Epithelial cell of proximal tubule (primary cell): ENCODE data around the gene ABCB1. TPM values are rescaled to one million over a fixed set of nuclear protein-coding genes. Genes with fewer than 3 reads are reported as not detected.

Experiments
- DNase-seq: peaks from one replicate; pipeline ENCODE4 v3.0.0-alpha.2; 2011; ENCODE audit warnings: low read depth
- H3K4me3 ChIP-seq: 2 replicates; pipeline ENCODE4 v1.5.1; 2011; ENCODE audit warnings: low read depth, mild to moderate bottlenecking, low read length
- CTCF ChIP-seq: conservative IDR thresholded peaks from 2 replicates; pipeline ENCODE4 v1.5.1; 2012; ENCODE audit warnings: low read depth, mild to moderate bottlenecking, low read length
- total RNA-seq: library from RNA; depleted of rRNA; stranded (reverse); fragments of >200 nt; gene quantifications from 2 replicates; pipeline ENCODE4 v1.2.3, GENCODE V29; 2015

Gene ABCB1
- total RNA-seq, 1 donor from 2014 or later = 13.3 TPM

GRCh38 chr7:87625101-87625500 is 24.4 kb upstream of the ABCB1 start:
- TF ChIP-seq CTCF = no peak
- H3K4me3 ChIP-seq = peak overlapping the region; percentile 8
- no peak for DNase-seq

GRCh38 chr7:87624628-87625027 is 23.9 kb upstream of the ABCB1 start:
- peak; percentile 56 for TF ChIP-seq CTCF
- no peak for DNase-seq
- no peak overlapping the region for H3K4me3 ChIP-seq

- DNase-seq = no peak
- no peak for TF ChIP-seq CTCF
- H3K4me3 ChIP-seq = no peak overlapping the region
Observed at GRCh38 chr7:87615197-87615596, 14.5 kb upstream of the ABCB1 start.

- H3K4me3 ChIP-seq = no peak overlapping the region
- no peak for TF ChIP-seq CTCF
Observed at GRCh38 chr7:87609916-87610315, 9.2 kb upstream of the ABCB1 start.

GRCh38 chr7:87608431-87608830 is 7.7 kb upstream of the ABCB1 start:
- TF ChIP-seq CTCF = no peak
- H3K4me3 ChIP-seq = no peak overlapping the region
- DNase-seq = no peak

More at GRCh38 chr7:87609916-87610315, 9.2 kb upstream of the ABCB1 start:
- no peak for DNase-seq

- no peak for DNase-seq
- H3K4me3 ChIP-seq = no peak overlapping the region
- TF ChIP-seq CTCF = no peak
Observed at GRCh38 chr7:87604264-87604663, 3.6 kb upstream of the ABCB1 start.

- peak overlapping the region; percentile 77 for H3K4me3 ChIP-seq
- no peak for TF ChIP-seq CTCF
- no peak for DNase-seq
Observed at GRCh38 chr7:87599336-87599735, 1.3 kb downstream of the ABCB1 start.
